Measurements from ENCODE around the gene WDR72.

DNA sequence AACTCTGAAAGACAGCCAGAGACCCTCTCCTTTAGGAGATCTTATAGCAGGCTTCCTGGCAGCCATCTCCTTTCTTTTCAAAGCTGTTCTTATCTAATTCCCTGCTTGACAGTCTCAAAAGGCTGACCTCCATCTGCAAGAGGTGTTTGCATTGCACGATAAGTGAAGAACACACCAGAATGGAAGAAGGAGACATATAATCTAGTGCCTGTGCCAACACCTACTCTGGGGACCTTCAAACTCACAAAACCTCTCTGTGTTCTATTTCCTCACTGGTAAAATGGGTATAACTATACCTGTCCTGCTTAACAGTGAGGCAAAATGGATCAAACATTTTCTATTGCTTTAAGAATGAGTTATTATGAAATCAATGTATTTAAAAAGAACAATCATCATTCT is 65.0 kb downstream of the WDR72 start:
- no peak for TF ChIP-seq EP300 (IDR thresholded peaks at IDR 0.05; ENCODE audit: borderline replicate concordance in 1 of 2, low read depth in 1 of 2, low read length in 1 of 2)
- TF ChIP-seq, protein P1, sequence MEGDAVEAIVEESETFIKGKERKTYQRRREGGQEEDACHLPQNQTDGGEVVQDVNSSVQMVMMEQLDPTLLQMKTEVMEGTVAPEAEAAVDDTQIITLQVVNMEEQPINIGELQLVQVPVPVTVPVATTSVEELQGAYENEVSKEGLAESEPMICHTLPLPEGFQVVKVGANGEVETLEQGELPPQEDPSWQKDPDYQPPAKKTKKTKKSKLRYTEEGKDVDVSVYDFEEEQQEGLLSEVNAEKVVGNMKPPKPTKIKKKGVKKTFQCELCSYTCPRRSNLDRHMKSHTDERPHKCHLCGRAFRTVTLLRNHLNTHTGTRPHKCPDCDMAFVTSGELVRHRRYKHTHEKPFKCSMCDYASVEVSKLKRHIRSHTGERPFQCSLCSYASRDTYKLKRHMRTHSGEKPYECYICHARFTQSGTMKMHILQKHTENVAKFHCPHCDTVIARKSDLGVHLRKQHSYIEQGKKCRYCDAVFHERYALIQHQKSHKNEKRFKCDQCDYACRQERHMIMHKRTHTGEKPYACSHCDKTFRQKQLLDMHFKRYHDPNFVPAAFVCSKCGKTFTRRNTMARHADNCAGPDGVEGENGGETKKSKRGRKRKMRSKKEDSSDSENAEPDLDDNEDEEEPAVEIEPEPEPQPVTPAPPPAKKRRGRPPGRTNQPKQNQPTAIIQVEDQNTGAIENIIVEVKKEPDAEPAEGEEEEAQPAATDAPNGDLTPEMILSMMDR (IDR thresholded peaks at IDR 0.05) = no peak
- TF ChIP-seq GABPA (IDR thresholded peaks at IDR 0.05; ENCODE audit: low read depth) = no peak
- no peak for TF ChIP-seq POLR2AphosphoS5 (IDR thresholded peaks at IDR 0.05; ENCODE audit: low read depth, low read length)
- TF ChIP-seq, protein P2, sequence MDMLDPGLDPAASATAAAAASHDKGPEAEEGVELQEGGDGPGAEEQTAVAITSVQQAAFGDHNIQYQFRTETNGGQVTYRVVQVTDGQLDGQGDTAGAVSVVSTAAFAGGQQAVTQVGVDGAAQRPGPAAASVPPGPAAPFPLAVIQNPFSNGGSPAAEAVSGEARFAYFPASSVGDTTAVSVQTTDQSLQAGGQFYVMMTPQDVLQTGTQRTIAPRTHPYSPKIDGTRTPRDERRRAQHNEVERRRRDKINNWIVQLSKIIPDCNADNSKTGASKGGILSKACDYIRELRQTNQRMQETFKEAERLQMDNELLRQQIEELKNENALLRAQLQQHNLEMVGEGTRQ (IDR thresholded peaks at IDR 0.05; ENCODE audit: borderline replicate concordance, low read depth, low read length) = no peak
- no peak for TF ChIP-seq TEAD4 (IDR thresholded peaks at IDR 0.05; ENCODE audit: borderline replicate concordance, insufficient read depth)
- TF ChIP-seq EZH2phosphoT487 (IDR thresholded peaks at IDR 0.05; ENCODE audit: borderline replicate concordance, low read depth) = no peak
- TF ChIP-seq RCOR1 (IDR thresholded peaks at IDR 0.05; ENCODE audit: low read length) = no peak
- no peak for TF ChIP-seq NRF1 (IDR thresholded peaks at IDR 0.05; ENCODE audit: low read depth, low read length)
- TF ChIP-seq, protein P3, sequence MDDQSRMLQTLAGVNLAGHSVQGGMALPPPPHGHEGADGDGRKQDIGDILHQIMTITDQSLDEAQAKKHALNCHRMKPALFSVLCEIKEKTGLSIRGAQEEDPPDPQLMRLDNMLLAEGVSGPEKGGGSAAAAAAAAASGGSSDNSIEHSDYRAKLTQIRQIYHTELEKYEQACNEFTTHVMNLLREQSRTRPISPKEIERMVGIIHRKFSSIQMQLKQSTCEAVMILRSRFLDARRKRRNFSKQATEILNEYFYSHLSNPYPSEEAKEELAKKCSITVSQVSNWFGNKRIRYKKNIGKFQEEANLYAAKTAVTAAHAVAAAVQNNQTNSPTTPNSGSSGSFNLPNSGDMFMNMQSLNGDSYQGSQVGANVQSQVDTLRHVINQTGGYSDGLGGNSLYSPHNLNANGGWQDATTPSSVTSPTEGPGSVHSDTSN (IDR thresholded peaks at IDR 0.05) = no peak
- TF ChIP-seq SIN3A (IDR thresholded peaks at IDR 0.05; ENCODE audit: borderline replicate concordance, low read depth, low read length) = no peak
- TF ChIP-seq ELF1 (IDR thresholded peaks at IDR 0.05) = no peak
- TF ChIP-seq, protein P4, sequence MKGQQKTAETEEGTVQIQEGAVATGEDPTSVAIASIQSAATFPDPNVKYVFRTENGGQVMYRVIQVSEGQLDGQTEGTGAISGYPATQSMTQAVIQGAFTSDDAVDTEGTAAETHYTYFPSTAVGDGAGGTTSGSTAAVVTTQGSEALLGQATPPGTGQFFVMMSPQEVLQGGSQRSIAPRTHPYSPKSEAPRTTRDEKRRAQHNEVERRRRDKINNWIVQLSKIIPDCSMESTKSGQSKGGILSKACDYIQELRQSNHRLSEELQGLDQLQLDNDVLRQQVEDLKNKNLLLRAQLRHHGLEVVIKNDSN (IDR thresholded peaks at IDR 0.05; ENCODE audit: borderline replicate concordance, low read depth) = no peak
